Subcutaneous adipose tissue (tissue), 4 donors: ENCODE results near the gene CLDN8. TPM values are rescaled to one million over a fixed set of nuclear protein-coding genes. Genes with fewer than 3 reads are reported as not detected.

Source experiments
- total RNA-seq, 4 donors: library from RNA; depleted of rRNA; stranded (reverse); fragments of >200 nt; gene quantifications; one replicate each; pipeline ENCODE4 v1.1.0, GENCODE V29; 2016
- TF ChIP-seq, protein P1 (sequence below): fragments of 450-650 bp; IDR thresholded peaks from one replicate; pipeline ENCODE4 v1.5.1; 2016; ENCODE audit warnings: low read depth, mild to moderate bottlenecking, control low read depth, antibody characterized with exemption, moderate library complexity

CLDN8 gene
- total RNA-seq, 4 donors from 2014 or later, result 0.33 TPM; not detected in 3

DNA sequence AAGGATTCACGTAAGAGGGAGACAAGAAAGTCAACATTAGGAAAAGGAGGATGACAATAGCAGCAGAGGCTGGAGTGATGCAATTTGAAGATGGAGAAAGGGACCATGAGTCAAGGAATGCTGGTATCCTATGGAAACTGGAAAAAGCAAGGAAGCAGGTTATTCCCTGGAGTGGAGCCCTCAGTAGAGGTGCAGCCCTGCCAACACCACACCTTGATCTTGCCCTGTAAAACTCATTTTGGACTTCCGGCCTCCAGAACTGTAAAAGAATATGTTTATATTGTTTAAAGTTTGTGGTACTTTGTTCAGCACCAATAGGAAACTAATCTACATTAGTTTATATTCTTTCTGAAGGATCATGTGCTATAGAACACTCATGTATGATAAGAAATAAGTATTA is 29.7 kb downstream of the CLDN8 start:
- TF ChIP-seq, protein P1, sequence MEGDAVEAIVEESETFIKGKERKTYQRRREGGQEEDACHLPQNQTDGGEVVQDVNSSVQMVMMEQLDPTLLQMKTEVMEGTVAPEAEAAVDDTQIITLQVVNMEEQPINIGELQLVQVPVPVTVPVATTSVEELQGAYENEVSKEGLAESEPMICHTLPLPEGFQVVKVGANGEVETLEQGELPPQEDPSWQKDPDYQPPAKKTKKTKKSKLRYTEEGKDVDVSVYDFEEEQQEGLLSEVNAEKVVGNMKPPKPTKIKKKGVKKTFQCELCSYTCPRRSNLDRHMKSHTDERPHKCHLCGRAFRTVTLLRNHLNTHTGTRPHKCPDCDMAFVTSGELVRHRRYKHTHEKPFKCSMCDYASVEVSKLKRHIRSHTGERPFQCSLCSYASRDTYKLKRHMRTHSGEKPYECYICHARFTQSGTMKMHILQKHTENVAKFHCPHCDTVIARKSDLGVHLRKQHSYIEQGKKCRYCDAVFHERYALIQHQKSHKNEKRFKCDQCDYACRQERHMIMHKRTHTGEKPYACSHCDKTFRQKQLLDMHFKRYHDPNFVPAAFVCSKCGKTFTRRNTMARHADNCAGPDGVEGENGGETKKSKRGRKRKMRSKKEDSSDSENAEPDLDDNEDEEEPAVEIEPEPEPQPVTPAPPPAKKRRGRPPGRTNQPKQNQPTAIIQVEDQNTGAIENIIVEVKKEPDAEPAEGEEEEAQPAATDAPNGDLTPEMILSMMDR, result no peak

DNA sequence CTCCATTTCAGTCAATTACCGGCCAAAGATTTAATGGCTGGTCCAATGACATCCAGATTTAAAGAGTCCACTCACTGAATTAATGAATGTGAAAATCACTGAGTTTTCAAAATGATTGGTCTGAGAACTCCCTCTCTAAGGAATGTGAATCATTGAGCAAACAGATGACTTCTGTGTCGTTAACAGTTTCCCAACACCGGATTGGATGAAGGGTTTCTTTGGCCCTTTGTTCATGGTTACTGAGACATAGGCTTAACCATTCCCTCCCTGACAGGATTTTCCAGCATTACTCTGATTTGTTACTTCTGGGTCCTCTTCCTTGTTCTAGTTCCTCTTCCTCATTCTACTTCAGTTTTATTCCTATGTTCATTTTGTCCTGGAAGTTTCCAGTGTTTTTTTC is 47.8 kb downstream of the CLDN8 start:
- TF ChIP-seq, protein P1, result no peak

DNA sequence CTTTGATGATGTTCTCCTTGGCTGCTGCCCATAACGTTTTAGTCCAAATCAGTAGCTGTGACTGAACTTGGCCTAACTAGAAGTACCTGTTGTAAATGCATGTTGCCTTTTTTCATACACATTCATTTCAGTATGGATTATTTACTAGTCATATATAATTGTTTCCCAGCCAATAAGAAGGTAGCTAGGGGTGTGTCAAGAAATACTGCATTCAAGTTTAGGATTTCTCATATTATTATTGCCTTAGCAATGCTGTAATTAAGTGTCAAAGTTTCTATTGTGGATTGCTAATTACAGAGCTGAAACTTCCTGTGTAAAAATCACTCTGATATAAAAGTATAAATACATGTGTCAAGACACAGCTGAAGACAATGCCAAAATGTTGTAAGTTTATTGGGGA is 49.2 kb downstream of the CLDN8 start, which contains the start of gene CLDN17:
Gene CLDN17 (minus strand): TSS at position 101 of the 400 bp plus-strand sequence. CDS start 188 bp downstream, outside the sequence.
- TF ChIP-seq, protein P1, result no peak

DNA sequence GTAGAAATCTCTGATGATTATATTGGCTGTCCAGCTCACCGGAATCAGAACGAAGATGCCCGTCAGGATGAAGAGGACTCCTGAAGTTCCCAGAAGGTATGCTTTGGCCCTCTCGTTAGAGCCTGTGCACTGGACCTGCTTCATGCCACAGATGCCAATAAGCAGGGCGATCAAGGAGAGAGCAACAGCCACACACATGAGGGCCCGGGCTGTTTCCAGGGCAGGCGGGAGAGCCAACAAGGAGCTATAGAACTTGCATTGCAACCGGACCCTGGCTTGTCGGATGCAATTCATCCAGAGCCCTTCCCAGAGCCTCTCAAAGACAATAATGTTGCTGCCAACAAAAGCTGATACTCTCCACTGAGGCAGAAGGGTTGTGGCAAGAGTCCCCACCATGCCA is 49.7 kb downstream of the CLDN8 start:
- TF ChIP-seq, protein P1, result no peak

DNA sequence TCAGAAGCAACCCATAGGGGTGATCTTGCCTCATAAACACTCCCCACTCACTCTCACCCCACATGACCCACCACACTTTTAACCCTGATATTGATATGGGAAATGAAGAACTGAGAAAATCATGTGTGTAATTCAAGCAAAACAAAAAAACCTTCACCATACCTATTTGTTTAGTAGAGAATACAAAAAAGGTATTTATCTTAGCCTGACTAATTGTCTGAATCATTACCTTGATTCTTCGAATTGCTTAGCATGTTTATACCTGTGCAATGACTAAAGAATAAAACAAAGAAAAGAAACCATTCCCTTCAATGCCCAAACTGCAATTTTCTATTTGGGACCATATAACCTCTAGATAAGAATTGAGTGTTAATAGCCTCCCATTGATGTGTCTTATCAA is 51.1 kb downstream of the CLDN8 start:
- TF ChIP-seq, protein P1, result no peak

Other genes starting within 250 kb of the CLDN8 start
- not detected for gene CLDN17, start 49.3 kb downstream of the CLDN8 start, total RNA-seq
- gene KRTAP24-1, start 66.9 kb upstream of the CLDN8 start, total RNA-seq, result not detected
- gene KRTAP25-1, start 73.4 kb upstream of the CLDN8 start, total RNA-seq, result not detected
- not detected for gene KRTAP26-1, start 104.2 kb upstream of the CLDN8 start, total RNA-seq
- not detected for gene KRTAP27-1, start 121.6 kb upstream of the CLDN8 start, total RNA-seq
- gene KRTAP23-1, start 132.5 kb upstream of the CLDN8 start, total RNA-seq, result not detected
- gene KRTAP13-2, start 156.2 kb upstream of the CLDN8 start, total RNA-seq, result not detected
- gene KRTAP13-1, start 179.9 kb upstream of the CLDN8 start, total RNA-seq, result not detected
- gene KRTAP13-3, start 209.8 kb upstream of the CLDN8 start, total RNA-seq, result not detected
- gene KRTAP13-4, start 214.1 kb upstream of the CLDN8 start, total RNA-seq, result not detected
- gene KRTAP15-1, start 224.2 kb upstream of the CLDN8 start, total RNA-seq, result not detected